ENCODE measurements around the gene RNU1-3. TPM values are rescaled to one million over a fixed set of nuclear protein-coding genes. Genes with fewer than 3 reads are reported as not detected.
"Not testable (repeated sequence)": the region's sequence is repeated elsewhere in the genome, so short reads cannot be mapped to it uniquely, and the experiment has no call there.

The RNU1-3 gene
- total and polyA plus RNA-seq, 2 of the 8 experiments (the other 6 are each of a cell fraction or from before 2014, with no cell fraction given), result 145 to 1,303 TPM

DNA sequence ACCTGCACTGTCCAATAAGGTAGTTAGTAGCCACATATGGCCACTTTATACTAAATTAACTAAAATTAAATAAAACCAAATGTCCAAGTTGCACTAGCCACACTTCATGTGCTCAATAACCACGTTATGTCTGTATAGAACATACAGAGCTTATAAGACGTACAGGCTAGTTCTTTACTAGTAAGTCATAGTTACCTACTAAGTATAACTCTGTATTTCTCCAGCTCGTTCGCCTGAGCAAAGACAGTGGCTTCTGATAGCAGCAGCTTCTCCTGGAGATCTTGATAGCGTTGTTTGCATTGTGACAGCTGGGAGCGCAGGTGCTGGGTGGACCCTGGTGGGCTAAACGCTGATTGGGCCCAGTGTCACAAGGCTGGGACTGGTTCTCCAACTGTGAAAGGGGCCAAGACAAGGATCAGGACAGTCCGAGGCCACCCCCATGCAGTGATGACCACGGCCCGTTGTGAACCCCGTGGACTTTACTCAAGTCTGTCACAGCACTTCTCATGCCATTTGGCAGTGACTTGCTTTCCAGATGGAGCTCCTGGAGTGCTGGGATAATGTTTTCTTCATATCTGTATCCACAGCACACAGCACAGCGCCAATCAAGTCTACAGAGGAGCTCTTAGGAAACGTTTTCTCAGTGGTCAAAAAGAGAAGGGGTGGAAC, 20.5 kb upstream of the RNU1-3 start:
- not testable (repeated sequence) for H3K79me1 ChIP-seq (ENCODE audit: low read depth, low read length); H2BK20ac ChIP-seq (ENCODE audit: low read length); FAIRE-seq; H3K23me2 ChIP-seq (ENCODE audit: low read depth, low read length); H3K4me2 ChIP-seq (ENCODE audit: insufficient read depth in 1 of 2, low read depth in 2 of 2, low read length in 2 of 2); H3K27ac ChIP-seq (ENCODE audit: low read depth, low read length); H3K9me3 ChIP-seq (ENCODE audit: insufficient read depth in 2 of 2, low read depth in 1 of 2, low read length in 1 of 2); H3K56ac ChIP-seq (replicated peaks; ENCODE audit: insufficient read length, low read depth, low read length); DNase-seq (ENCODE audit: low read depth in 1 of 2, low spot score in 2 of 2); H4K5ac ChIP-seq (ENCODE audit: insufficient read length, low read depth, low read length); H4K91ac ChIP-seq (replicated peaks; ENCODE audit: insufficient read length, low read length); H2AFZ ChIP-seq (ENCODE audit: low read length); H3K14ac ChIP-seq (ENCODE audit: insufficient read length); H2BK120ac ChIP-seq (replicated peaks; ENCODE audit: low read depth, low read length); H4K8ac ChIP-seq (ENCODE audit: extremely low read depth, insufficient read depth, low read length); H2BK5ac ChIP-seq (ENCODE audit: low read depth, low read length); H3K9ac ChIP-seq (replicated peaks in 1 of 4; ENCODE audit: extremely low read depth in 1 of 4, low read depth in 3 of 4, low read length in 3 of 4); H3K27me3 ChIP-seq (replicated peaks in 1 of 4; ENCODE audit: control insufficient read depth in 3 of 4, extremely low read depth in 1 of 4, insufficient read depth in 3 of 4, low read length in 3 of 4); H2AK5ac ChIP-seq (ENCODE audit: low read depth, low read length); H2BK12ac ChIP-seq (ENCODE audit: low read depth, low read length); H3K79me2 ChIP-seq (ENCODE audit: control insufficient read depth in 1 of 2, insufficient read depth in 2 of 2, low read length in 2 of 2); H3K23ac ChIP-seq (ENCODE audit: insufficient read length); H3K18ac ChIP-seq (ENCODE audit: extremely low read depth, low read length); H3K4me1 ChIP-seq (replicated peaks in 1 of 4; ENCODE audit: control insufficient read depth in 3 of 4, insufficient read depth in 4 of 4, low read length in 3 of 4); H2BK15ac ChIP-seq (ENCODE audit: low read length); H4K20me1 ChIP-seq (replicated peaks in 1 of 2; ENCODE audit: control insufficient read depth in 1 of 2, insufficient read depth in 2 of 2, low read length in 2 of 2); H3K36me3 ChIP-seq (ENCODE audit: control insufficient read depth in 2 of 4, insufficient read depth in 4 of 4, low read length in 3 of 4); H3K4ac ChIP-seq (replicated peaks; ENCODE audit: insufficient read length, low read depth, low read length); H3K4me3 ChIP-seq (ENCODE audit: extremely low read depth in 1 of 4, insufficient read depth in 2 of 4, low read depth in 3 of 4, low read length in 4 of 4)
- CTCF ChIA-PET (ENCODE audit: partially characterized antibody), result interaction anchor here (1.5 to 27.1 kb wide), 4 partner anchors 9 to 70 kb away, joined by 3 to 723 read pairs (median 312); partner anchors contain the start of gene NBPF1
- POLR2A ChIA-PET (ENCODE audit: partially characterized antibody), result interaction anchor here (0.9 to 1.6 kb wide), 3 partner anchors 11 to 66 kb away, joined by 3 to 6 read pairs (median 5); no protein-coding TSS in a partner anchor
- 82% methylated on average over 13 of the region's 13 CpGs; no CpG with 5 or more reads in 1 of the 2 experiments for WGBS, 2 experiments (ENCODE audit: extremely low coverage in 1 of 2, insufficient coverage in 1 of 2, insufficient read length in 1 of 2, insufficient replicate concordance in 2 of 2, low coverage in 1 of 2, low lambda C conversion rate in 2 of 2, missing lambda C conversion rate in 1 of 2)

All from H1 (cell line).